ENCODE measurements around the gene BMPER. TPM values are rescaled to one million over a fixed set of nuclear protein-coding genes. Genes with fewer than 3 reads are reported as not detected.

The BMPER gene
- total RNA-seq, 4 donors from 2014 or later = 1.0 to 22.5 (median 12.0) TPM

DNA sequence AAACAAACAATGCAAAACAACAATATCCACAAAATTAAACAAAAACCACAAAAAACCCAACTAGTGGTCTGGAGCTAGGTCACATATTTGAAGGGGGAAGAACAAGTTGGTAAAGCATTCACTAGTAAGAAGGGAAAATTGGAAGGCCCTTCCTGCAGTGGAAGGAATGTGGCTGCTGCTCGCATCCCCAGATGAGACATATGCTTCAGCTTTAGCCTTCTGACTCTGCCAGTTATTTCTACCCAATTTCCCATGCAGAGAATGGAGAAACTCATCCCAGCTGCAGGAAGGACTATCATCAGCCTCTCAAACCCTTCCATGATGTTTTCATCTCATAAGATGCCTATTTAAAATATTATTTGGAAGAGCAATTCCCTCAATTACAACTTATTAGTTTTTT lies 176.6 kb downstream of the BMPER start:
- no peaks in the 10 kb centered on the region for H3K27me3 ChIP-seq
- H3K27ac ChIP-seq = no peak overlapping the region
- H3K9me3 ChIP-seq = no peaks in the 10 kb centered on the region
- 90 to 100% methylated on average over 1 of the region's 1 CpG for WGBS, 2 donors (ENCODE audit: low coverage in 1 of 2)
- H3K4me3 ChIP-seq = no peak overlapping the region
- ATAC-seq = no peak
- TF ChIP-seq POLR2A (IDR thresholded peaks at IDR 0.05) = no peak
- no peaks in the 10 kb centered on the region for H3K4me1 ChIP-seq
- peaks cover 0 to 7% of the 10 kb centered on the region in 2 donors for H3K36me3 ChIP-seq

GRCh38 chr7:34083440-34083839 lies 178.1 kb downstream of the BMPER start:
- ATAC-seq = no peak
- Histone ChIP-seq H3K9me3 (no peaks in the 10 kb centered on the region), H3K4me3 (no peak overlapping the region), H3K27ac (no peak overlapping the region), H3K4me1 (no peaks in the 10 kb centered on the region), H3K36me3 (peaks cover 0 to 7% of the 10 kb centered on the region in 2 donors), H3K27me3 (no peaks in the 10 kb centered on the region)
- no peak for TF ChIP-seq EP300 (IDR thresholded peaks at IDR 0.05)
- no peak for TF ChIP-seq POLR2A (IDR thresholded peaks at IDR 0.05)

GRCh38 chr7:34084651-34085050 lies 179.3 kb downstream of the BMPER start:
- TF ChIP-seq POLR2AphosphoS5 (IDR thresholded peaks at IDR 0.05) = no peak
- TF ChIP-seq EP300 (IDR thresholded peaks at IDR 0.05) = no peak
- TF ChIP-seq, protein P1, sequence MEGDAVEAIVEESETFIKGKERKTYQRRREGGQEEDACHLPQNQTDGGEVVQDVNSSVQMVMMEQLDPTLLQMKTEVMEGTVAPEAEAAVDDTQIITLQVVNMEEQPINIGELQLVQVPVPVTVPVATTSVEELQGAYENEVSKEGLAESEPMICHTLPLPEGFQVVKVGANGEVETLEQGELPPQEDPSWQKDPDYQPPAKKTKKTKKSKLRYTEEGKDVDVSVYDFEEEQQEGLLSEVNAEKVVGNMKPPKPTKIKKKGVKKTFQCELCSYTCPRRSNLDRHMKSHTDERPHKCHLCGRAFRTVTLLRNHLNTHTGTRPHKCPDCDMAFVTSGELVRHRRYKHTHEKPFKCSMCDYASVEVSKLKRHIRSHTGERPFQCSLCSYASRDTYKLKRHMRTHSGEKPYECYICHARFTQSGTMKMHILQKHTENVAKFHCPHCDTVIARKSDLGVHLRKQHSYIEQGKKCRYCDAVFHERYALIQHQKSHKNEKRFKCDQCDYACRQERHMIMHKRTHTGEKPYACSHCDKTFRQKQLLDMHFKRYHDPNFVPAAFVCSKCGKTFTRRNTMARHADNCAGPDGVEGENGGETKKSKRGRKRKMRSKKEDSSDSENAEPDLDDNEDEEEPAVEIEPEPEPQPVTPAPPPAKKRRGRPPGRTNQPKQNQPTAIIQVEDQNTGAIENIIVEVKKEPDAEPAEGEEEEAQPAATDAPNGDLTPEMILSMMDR (IDR thresholded peaks at IDR 0.05) = no peak
- no peak for TF ChIP-seq POLR2A (IDR thresholded peaks at IDR 0.05)
- WGBS, 2 donors (ENCODE audit: low coverage in 1 of 2) = 60% methylated on average over 1 of the region's 1 CpG; no CpG with 5 or more reads in 1 of the 2 donors
- H3K4me3 ChIP-seq = no peak overlapping the region
- no peaks in the 10 kb centered on the region for H3K27me3 ChIP-seq
- no peaks in the 10 kb centered on the region for H3K9me3 ChIP-seq
- no peaks in the 10 kb centered on the region for H3K4me1 ChIP-seq
- ATAC-seq = no peak
- H3K36me3 ChIP-seq = no peaks in the 10 kb centered on the region
- no peak overlapping the region for H3K27ac ChIP-seq

- Histone ChIP-seq H3K4me1 (no peaks in the 10 kb centered on the region), H3K27ac (no peak overlapping the region), H3K9me3 (no peaks in the 10 kb centered on the region), H3K27me3 (no peaks in the 10 kb centered on the region), H3K4me3 (no peak overlapping the region), H3K36me3 (no peaks in the 10 kb centered on the region)
- 96 to 98% methylated on average over 4 to 5 of the region's 5 CpGs for WGBS, 2 donors (ENCODE audit: low coverage in 1 of 2)
- no peak for TF ChIP-seq EP300 (IDR thresholded peaks at IDR 0.05)
- no peak for ATAC-seq
Measured at GRCh38 chr7:34086064-34086463, 180.7 kb downstream of the BMPER start.

DNA sequence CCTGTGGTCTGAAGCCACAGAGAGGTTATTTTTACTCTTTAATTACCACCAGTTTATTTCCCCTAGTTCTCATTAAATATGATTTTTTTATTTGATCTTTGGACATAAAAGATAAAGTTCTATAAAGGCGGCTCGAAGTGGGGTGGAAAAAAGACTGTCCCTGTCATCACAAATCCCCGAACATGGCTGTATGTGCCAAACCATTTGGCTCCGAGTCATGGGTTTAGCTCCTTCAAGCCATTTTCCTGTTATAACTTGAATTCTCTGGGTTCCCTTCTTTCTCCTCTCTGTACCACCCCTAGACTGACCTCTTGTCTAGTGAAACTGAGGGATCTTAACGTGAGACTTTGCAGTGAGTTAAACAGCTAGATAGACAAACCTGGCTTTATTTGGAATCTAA lies 181.6 kb downstream of the BMPER start:
- Histone ChIP-seq H3K27ac (no peak overlapping the region), H3K36me3 (no peaks in the 10 kb centered on the region), H3K27me3 (no peaks in the 10 kb centered on the region), H3K4me3 (no peak overlapping the region), H3K4me1 (peaks cover 0 to 3% (median 0%) of the 10 kb centered on the region in 3 donors), H3K9me3 (no peaks in the 10 kb centered on the region)
- ATAC-seq = no peak
- no peak for TF ChIP-seq POLR2AphosphoS5 (IDR thresholded peaks at IDR 0.05)
- no peak for TF ChIP-seq EP300 (IDR thresholded peaks at IDR 0.05)
- 65 to 80% methylated on average over 3 to 4 of the region's 5 CpGs for WGBS, 2 donors (ENCODE audit: low coverage in 1 of 2)

- Histone ChIP-seq H3K27me3 (no peaks in the 10 kb centered on the region), H3K4me1 (peaks cover 0 to 3% (median 0%) of the 10 kb centered on the region in 3 donors), H3K27ac (no peak overlapping the region), H3K4me3 (no peak overlapping the region), H3K36me3 (no peaks in the 10 kb centered on the region), H3K9me3 (no peaks in the 10 kb centered on the region)
- WGBS, 2 donors (ENCODE audit: low coverage in 1 of 2) = 91 to 100% methylated on average over 5 to 10 of the region's 10 CpGs
- TF ChIP-seq, protein P1 (IDR thresholded peaks at IDR 0.05) = peak in 2 of 4 experiments; percentile 21 to 33
- TF ChIP-seq EP300 (IDR thresholded peaks at IDR 0.05) (no peak), POLR2AphosphoS5 (IDR thresholded peaks at IDR 0.05) (no peak)
- peak; percentile 28 for ATAC-seq
Measured at GRCh38 chr7:34087892-34088891, 182.9 kb downstream of the BMPER start.

DNA sequence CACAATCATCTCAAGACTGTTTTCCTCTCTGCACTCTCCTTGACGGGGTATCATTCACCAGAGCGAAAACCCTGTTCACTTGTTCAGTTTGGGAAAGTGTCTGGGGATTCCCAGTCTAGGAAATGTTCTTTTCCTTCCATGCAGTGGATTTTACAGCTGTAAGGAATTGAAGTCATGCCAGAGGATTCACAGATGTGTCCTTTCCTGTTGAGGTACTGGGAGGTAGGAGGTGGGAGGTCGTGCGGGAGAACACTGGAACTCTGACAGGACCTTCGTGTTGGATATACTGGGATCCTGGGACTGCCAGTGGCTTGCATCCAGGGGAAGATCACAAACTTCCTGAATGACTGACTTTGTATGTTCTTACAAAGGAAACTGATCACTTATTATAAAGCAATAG lies 185.5 kb downstream of the BMPER start:
- no peak for TF ChIP-seq POLR2AphosphoS5 (IDR thresholded peaks at IDR 0.05)
- TF ChIP-seq, protein P1 (IDR thresholded peaks at IDR 0.05) = no peak
- TF ChIP-seq POLR2A (IDR thresholded peaks at IDR 0.05) = no peak
- no peak for TF ChIP-seq EP300 (IDR thresholded peaks at IDR 0.05)
- ATAC-seq = no peak
- Histone ChIP-seq H3K27ac (no peak overlapping the region), H3K4me1 (peaks cover 0 to 10% (median 0%) of the 10 kb centered on the region in 3 donors), H3K27me3 (no peaks in the 10 kb centered on the region), H3K9me3 (no peaks in the 10 kb centered on the region), H3K4me3 (no peak overlapping the region), H3K36me3 (no peaks in the 10 kb centered on the region)
- 45 to 67% methylated on average over 2 to 4 of the region's 5 CpGs for WGBS, 2 donors (ENCODE audit: low coverage in 1 of 2)
